Activated effector memory CD4-positive, alpha-beta T cell treated with anti-CD3 and anti-CD28 coated beads, Interleukin-2, amount 50 U/mL, for 16 hours (primary cell): ENCODE data around the gene SHROOM3.

ENCODE experiments used
- DNase-seq: peaks from one replicate; pipeline ENCODE4 v3.0.0-alpha.2; 2020

The SHROOM3 gene

GRCh38 chr4:76637712-76638361 lies 202.8 kb downstream of the SHROOM3 start:
- DNase-seq, result no peak

- no peak for DNase-seq
Measured at GRCh38 chr4:76639288-76639687, 204.3 kb downstream of the SHROOM3 start.

GRCh38 chr4:76640353-76640910 lies 205.4 kb downstream of the SHROOM3 start:
- no peak for DNase-seq

- DNase-seq, result no peak
Measured at GRCh38 chr4:76641351-76641750, 206.3 kb downstream of the SHROOM3 start.

- DNase-seq, result no peak
Measured at GRCh38 chr4:76641758-76642157, 206.7 kb downstream of the SHROOM3 start.

- DNase-seq, result no peak
Measured at GRCh38 chr4:76644831-76645485, 209.9 kb downstream of the SHROOM3 start.

- DNase-seq, result no peak
Measured at GRCh38 chr4:76649086-76649485, 214.1 kb downstream of the SHROOM3 start.

GRCh38 chr4:76651616-76652015 lies 216.6 kb downstream of the SHROOM3 start:
- DNase-seq, result no peak

GRCh38 chr4:76652389-76652788 lies 217.4 kb downstream of the SHROOM3 start:
- no peak for DNase-seq

- DNase-seq, result no peak
Measured at GRCh38 chr4:76654084-76654483, 219.1 kb downstream of the SHROOM3 start.

GRCh38 chr4:76654791-76655190 lies 219.8 kb downstream of the SHROOM3 start:
- no peak for DNase-seq

- DNase-seq, result no peak
Measured at GRCh38 chr4:76655566-76656479, 220.8 kb downstream of the SHROOM3 start.

- no peak for DNase-seq
Measured at GRCh38 chr4:76657443-76657842, 222.4 kb downstream of the SHROOM3 start.

GRCh38 chr4:76658231-76659102 lies 223.4 kb downstream of the SHROOM3 start:
- no peak for DNase-seq

GRCh38 chr4:76659103-76659490 lies 224.1 kb downstream of the SHROOM3 start:
- DNase-seq, result no peak

- no peak for DNase-seq
Measured at GRCh38 chr4:76663824-76664223, 228.8 kb downstream of the SHROOM3 start.

GRCh38 chr4:76665153-76665552 lies 230.1 kb downstream of the SHROOM3 start:
- no peak for DNase-seq

GRCh38 chr4:76665721-76666120 lies 230.7 kb downstream of the SHROOM3 start:
- no peak for DNase-seq

GRCh38 chr4:76666944-76667532 lies 232.0 kb downstream of the SHROOM3 start:
- no peak for DNase-seq

- no peak for DNase-seq
Measured at GRCh38 chr4:76670631-76671030, 235.6 kb downstream of the SHROOM3 start.

- DNase-seq, result no peak
Measured at GRCh38 chr4:76673362-76673761, 238.3 kb downstream of the SHROOM3 start.

GRCh38 chr4:76674983-76675382 lies 240.0 kb downstream of the SHROOM3 start:
- DNase-seq, result no peak
